HepG2 (cell line): ENCODE data around the gene SARS2. TPM values are rescaled to one million over a fixed set of nuclear protein-coding genes. Genes with fewer than 3 reads are reported as not detected.
A peak's percentile ranks its signal among the peaks of the same experiment; 100 is the strongest.

Experiments used
- EZH2 ChIP-seq: conservative IDR thresholded peaks from 2 replicates; pipeline ENCODE4 v1.6.1; 2012; ENCODE audit warnings: mild to moderate bottlenecking, low read depth, low read length, moderate library complexity
- GABPA ChIP-seq, 2 experiments: IDR thresholded peaks; 2 replicates each; pipeline ENCODE4 v1.6.1; 2011 to 2016; ENCODE audit warnings: low read depth in 2 of 2, low read length in 1 of 2, missing biosample characterization in 1 of 2, missing genetic modification characterization in 1 of 2
- GATA4 ChIP-seq: sonication (generic); IDR thresholded peaks from 2 replicates; pipeline ENCODE4 v1.6.1; 2016; ENCODE audit warnings: antibody characterized with exemption, low read depth, borderline replicate concordance
- NR3C1 ChIP-seq: sonication (generic); formaldehyde crosslinking; IDR thresholded peaks from 2 replicates; pipeline ENCODE4 v1.4.0; 2020; ENCODE audit warnings: missing genetic modification reagents
- PAF1 ChIP-seq: IDR thresholded peaks from 2 replicates; pipeline ENCODE4 v1.6.1; 2016; ENCODE audit warnings: missing genetic modification reagents, missing compliant biosample characterization
- PCBP2 ChIP-seq: fragments of 200-400 bp; formaldehyde crosslinking; optimal IDR thresholded peaks from 2 replicates; pipeline ENCODE3; 2018; ENCODE audit warnings: low read length, low read depth; ENCODE audit not compliant: poor library complexity, severe bottlenecking
- RFX1 ChIP-seq: fragments of 450-650 bp; IDR thresholded peaks from 2 replicates; pipeline ENCODE4 v1.6.1; 2017
- RFXAP ChIP-seq: sonication (generic); formaldehyde crosslinking; IDR thresholded peaks from 2 replicates; pipeline ENCODE4 v1.4.0; 2020; ENCODE audit warnings: missing genetic modification reagents, borderline replicate concordance
- SMAD3 ChIP-seq: sonication (generic); formaldehyde crosslinking; IDR thresholded peaks from 2 replicates; pipeline ENCODE4 v1.4.0; 2020; ENCODE audit warnings: missing genetic modification reagents
- STAG1 ChIP-seq: sonication (generic); formaldehyde crosslinking; IDR thresholded peaks from 2 replicates; pipeline ENCODE4 v1.4.0; 2020; ENCODE audit warnings: missing genetic modification reagents
- ZNF17 ChIP-seq: sonication (generic); formaldehyde crosslinking; IDR thresholded peaks from 2 replicates; pipeline ENCODE4 v1.5.0; 2020; ENCODE audit warnings: mild to moderate bottlenecking, missing genetic modification reagents
- ZNF234 ChIP-seq: sonication (generic); formaldehyde crosslinking; conservative IDR thresholded peaks from 2 replicates; pipeline ENCODE4 v1.5.1; 2020; ENCODE audit warnings: mild to moderate bottlenecking, missing genetic modification reagents
- ZNF264 ChIP-seq: sonication (generic); formaldehyde crosslinking; IDR thresholded peaks from 2 replicates; pipeline ENCODE4 v1.4.0; 2020; ENCODE audit warnings: missing genetic modification reagents
- ZNF333 ChIP-seq: sonication (generic); formaldehyde crosslinking; IDR thresholded peaks from 2 replicates; pipeline ENCODE4 v1.4.0; 2020; ENCODE audit warnings: mild to moderate bottlenecking, missing genetic modification reagents, borderline replicate concordance
- ZNF335 ChIP-seq: sonication (generic); formaldehyde crosslinking; IDR thresholded peaks from 2 replicates; pipeline ENCODE4 v1.4.0; 2020; ENCODE audit warnings: missing genetic modification reagents
- ZNF484 ChIP-seq: sonication (generic); formaldehyde crosslinking; IDR thresholded peaks from 2 replicates; pipeline ENCODE4 v1.5.1; 2020; ENCODE audit warnings: mild to moderate bottlenecking, low read depth, missing genetic modification reagents, borderline replicate concordance
- polyA plus RNA-seq, 8 experiments: library from polyadenylated mRNA; depleted of rRNA in 3 of 8; stranded (reverse) in 7 of 8; unstranded in 1 of 8; fragments of >200 nt; fragmentation: Illumina TruSeq in 4 of 8; extraction: Trizol in 4 of 8; gene quantifications; 2 replicates each; pipeline versions ENCODE4 v1.2.1 to v1.2.3, GENCODE V29; 2011 to 2016; ENCODE audit warnings: low read depth in 4 of 8, missing spikeins in 1 of 8, mixed read lengths in 1 of 8; ENCODE audit not compliant: insufficient read depth in 1 of 8
- total RNA-seq, 5 experiments: library from RNA; depleted of rRNA; stranded (reverse); fragments of >200 nt; fragmentation: Illumina TruSeq; extraction: Trizol; gene quantifications; 2 replicates each; pipeline ENCODE4 v1.2.3, GENCODE V29; 2016; ENCODE audit warnings: low read depth in 1 of 5
- TF ChIP-seq, protein P1 (sequence below): sonication (generic); formaldehyde crosslinking; IDR thresholded peaks from 2 replicates; pipeline ENCODE4 v1.4.0; 2020; ENCODE audit warnings: missing genetic modification reagents, mild to moderate bottlenecking, borderline replicate concordance
- TF ChIP-seq, protein P2 (sequence below): IDR thresholded peaks from 2 replicates; pipeline ENCODE4 v1.6.1; 2016; ENCODE audit warnings: missing biosample characterization, missing genetic modification reagents, low read depth
- TF ChIP-seq, protein P3 (sequence below): sonication (generic); formaldehyde crosslinking; IDR thresholded peaks from 2 replicates; pipeline ENCODE4 v1.5.0; 2020; ENCODE audit warnings: mild to moderate bottlenecking, missing genetic modification reagents
- TF ChIP-seq, protein P4 (sequence below): sonication (generic); formaldehyde crosslinking; IDR thresholded peaks from 2 replicates; pipeline ENCODE4 v1.4.0; 2020; ENCODE audit warnings: missing genetic modification reagents

Gene SARS2
- total and polyA plus RNA-seq, 2 of the 13 experiments (the other 11 are each of a cell fraction or from before 2014, with no cell fraction given) = 40.0 to 48.6 TPM

DNA sequence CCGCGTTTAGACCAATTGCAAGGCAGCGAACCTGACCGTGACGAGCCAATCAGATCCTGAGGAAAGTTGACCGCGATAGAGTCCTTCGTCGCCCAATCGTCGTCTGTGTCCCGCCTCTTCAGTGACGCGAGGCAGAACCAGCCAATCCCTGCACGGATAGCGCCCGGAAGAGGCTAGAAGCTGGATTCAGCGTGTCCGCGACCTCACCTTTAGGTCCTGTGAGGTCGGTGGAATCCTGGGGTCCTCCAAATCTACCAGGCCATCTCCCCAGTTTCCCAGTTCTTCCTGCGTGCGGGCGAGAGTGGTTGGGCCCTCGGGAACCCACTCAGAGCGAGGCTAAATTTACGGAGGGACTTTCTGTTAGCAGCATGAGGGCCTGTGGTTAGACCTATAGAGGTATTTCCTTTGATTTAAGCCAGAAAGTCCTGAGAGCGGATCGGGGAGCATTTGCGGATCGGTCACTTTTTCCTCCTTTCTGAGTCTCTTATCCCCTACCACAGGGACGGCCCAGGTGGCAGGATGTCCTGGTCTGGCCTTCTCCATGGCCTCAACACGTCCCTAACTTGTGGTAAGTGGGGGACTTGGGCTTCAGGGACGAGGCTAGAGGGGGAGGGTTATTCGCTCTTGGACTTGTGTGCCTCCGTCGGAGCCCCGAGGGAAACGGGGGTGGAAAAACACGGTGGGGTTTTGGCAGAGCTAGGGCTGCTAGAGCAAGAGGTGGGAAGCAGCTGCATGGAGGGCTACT is 385 bp upstream of the SARS2 start, which contains the start of gene MRPS12 (continued):
- no peak for TF ChIP-seq ZNF234 (CRISPR knock-in tag)
- TF ChIP-seq RFXAP = peak; percentile 56
- TF ChIP-seq, protein P1, sequence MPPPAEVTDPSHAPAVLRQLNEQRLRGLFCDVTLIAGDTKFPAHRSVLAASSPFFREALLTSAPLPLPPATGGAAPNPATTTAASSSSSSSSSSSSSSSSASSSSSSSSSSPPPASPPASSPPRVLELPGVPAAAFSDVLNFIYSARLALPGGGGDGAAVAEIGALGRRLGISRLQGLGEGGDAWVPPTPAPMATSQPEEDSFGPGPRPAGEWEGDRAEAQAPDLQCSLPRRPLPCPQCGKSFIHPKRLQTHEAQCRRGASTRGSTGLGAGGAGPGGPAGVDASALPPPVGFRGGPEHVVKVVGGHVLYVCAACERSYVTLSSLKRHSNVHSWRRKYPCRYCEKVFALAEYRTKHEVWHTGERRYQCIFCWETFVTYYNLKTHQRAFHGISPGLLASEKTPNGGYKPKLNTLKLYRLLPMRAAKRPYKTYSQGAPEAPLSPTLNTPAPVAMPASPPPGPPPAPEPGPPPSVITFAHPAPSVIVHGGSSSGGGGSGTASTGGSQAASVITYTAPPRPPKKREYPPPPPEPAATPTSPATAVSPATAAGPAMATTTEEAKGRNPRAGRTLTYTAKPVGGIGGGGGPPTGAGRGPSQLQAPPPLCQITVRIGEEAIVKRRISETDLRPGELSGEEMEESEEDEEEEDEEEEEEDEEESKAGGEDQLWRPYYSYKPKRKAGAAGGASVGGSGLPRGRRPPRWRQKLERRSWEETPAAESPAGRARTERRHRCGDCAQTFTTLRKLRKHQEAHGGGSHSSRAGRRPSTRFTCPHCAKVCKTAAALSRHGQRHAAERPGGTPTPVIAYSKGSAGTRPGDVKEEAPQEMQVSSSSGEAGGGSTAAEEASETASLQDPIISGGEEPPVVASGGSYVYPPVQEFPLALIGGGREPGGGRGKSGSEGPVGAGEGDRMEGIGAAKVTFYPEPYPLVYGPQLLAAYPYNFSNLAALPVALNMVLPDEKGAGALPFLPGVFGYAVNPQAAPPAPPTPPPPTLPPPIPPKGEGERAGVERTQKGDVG (CRISPR knock-in tag) = no peak
- no peak for TF ChIP-seq EZH2
- TF ChIP-seq ZNF333 (CRISPR knock-in tag) = peak; percentile 53; the same call in 1 of the 2 replicates
- no peak for TF ChIP-seq NR3C1 (CRISPR knock-in tag)
- TF ChIP-seq, protein P2, sequence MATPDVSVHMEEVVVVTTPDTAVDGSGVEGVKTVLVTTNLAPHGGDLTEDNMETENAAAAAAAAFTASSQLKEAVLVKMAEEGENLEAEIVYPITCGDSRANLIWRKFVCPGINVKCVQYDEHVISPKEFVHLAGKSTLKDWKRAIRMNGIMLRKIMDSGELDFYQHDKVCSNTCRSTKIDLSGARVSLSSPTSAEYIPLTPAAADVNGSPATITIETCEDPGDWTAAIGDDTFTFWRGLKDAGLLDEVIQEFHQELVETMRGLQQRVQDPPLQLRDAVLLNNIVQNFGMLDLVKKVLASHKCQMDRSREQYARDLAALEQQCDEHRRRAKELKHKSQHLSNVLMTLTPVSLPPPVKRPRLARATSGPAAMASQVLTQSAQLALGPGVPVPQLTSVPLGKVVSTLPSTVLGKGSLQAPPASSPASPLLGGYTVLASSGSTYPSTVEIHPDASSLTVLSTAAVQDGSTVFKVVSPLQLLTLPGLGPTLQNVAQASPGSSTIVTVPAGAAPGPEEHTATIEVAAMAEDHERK (CRISPR knock-in tag) = no peak
- TF ChIP-seq ZNF17 (CRISPR knock-in tag) = no peak
- no peak for TF ChIP-seq ZNF264
- TF ChIP-seq, protein P3, sequence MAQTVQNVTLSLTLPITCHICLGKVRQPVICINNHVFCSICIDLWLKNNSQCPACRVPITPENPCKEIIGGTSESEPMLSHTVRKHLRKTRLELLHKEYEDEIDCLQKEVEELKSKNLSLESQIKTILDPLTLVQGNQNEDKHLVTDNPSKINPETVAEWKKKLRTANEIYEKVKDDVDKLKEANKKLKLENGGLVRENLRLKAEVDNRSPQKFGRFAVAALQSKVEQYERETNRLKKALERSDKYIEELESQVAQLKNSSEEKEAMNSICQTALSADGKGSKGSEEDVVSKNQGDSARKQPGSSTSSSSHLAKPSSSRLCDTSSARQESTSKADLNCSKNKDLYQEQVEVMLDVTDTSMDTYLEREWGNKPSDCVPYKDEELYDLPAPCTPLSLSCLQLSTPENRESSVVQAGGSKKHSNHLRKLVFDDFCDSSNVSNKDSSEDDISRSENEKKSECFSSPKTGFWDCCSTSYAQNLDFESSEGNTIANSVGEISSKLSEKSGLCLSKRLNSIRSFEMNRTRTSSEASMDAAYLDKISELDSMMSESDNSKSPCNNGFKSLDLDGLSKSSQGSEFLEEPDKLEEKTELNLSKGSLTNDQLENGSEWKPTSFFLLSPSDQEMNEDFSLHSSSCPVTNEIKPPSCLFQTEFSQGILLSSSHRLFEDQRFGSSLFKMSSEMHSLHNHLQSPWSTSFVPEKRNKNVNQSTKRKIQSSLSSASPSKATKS (CRISPR knock-in tag) = no peak
- TF ChIP-seq STAG1 (CRISPR knock-in tag) = no peak
- TF ChIP-seq PCBP2 = no peak
- TF ChIP-seq ZNF484 (CRISPR knock-in tag) = no peak
- peak; percentile 64 for TF ChIP-seq GABPA (IDR thresholded peaks at IDR 0.05; ENCODE audit: low read depth, low read length)
- TF ChIP-seq GABPA (CRISPR knock-in tag; IDR thresholded peaks at IDR 0.05; ENCODE audit: low read depth) = peak; percentile 88
- peak; percentile 14; the same call in 1 of the 2 replicates for TF ChIP-seq SMAD3
- 0 out of 2 replicates have a peak, but pooled peaks have one; percentile 32 for TF ChIP-seq ZNF335
- TF ChIP-seq, protein P4, sequence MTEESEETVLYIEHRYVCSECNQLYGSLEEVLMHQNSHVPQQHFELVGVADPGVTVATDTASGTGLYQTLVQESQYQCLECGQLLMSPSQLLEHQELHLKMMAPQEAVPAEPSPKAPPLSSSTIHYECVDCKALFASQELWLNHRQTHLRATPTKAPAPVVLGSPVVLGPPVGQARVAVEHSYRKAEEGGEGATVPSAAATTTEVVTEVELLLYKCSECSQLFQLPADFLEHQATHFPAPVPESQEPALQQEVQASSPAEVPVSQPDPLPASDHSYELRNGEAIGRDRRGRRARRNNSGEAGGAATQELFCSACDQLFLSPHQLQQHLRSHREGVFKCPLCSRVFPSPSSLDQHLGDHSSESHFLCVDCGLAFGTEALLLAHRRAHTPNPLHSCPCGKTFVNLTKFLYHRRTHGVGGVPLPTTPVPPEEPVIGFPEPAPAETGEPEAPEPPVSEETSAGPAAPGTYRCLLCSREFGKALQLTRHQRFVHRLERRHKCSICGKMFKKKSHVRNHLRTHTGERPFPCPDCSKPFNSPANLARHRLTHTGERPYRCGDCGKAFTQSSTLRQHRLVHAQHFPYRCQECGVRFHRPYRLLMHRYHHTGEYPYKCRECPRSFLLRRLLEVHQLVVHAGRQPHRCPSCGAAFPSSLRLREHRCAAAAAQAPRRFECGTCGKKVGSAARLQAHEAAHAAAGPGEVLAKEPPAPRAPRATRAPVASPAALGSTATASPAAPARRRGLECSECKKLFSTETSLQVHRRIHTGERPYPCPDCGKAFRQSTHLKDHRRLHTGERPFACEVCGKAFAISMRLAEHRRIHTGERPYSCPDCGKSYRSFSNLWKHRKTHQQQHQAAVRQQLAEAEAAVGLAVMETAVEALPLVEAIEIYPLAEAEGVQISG = 0 out of 2 replicates have a peak, but pooled peaks have one; percentile 5
- no peak for TF ChIP-seq RFX1
- TF ChIP-seq PAF1 = no peak
- no peak for TF ChIP-seq GATA4
